ENCODE results near the gene LILRB5. TPM values are rescaled to one million over a fixed set of nuclear protein-coding genes. Genes with fewer than 3 reads are reported as not detected.

LILRB5 gene
- total RNA-seq (2022), result not detected in 2 replicates
- not detected for Bru-seq, nascent RNA
- not detected for BruChase-seq, experiment 1, labeled RNA remaining after a 6-hour chase
- BruChase-seq, experiment 2, labeled RNA remaining after a 2-hour chase, result not detected
- long read RNA-seq, result 0 reads

DNA sequence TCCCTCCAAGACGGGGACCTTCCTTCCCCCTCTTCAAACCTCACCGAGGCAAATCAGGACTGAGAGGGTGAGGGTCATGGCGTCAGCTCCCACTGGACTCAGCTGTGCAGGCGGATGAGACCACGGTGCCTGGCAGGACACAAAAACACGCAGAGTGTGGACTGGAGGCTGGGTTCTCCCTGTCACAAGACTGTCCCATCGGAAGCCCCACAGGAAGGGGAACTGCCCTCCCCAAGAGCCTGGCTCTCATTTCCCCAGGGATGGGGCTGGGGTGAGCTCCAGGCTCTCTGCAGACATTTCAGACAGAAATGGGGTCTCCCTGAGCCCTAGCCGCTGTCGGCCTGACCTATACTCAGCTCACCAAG lies at the start of gene LILRB5:
LILRB5 (minus strand) TSS at position 158 of the 365 bp plus-strand sequence; CDS start at position 78, 80 bp downstream.
- intact Hi-C loops (cut with micrococcal nuclease; ENCODE audit: unreplicated experiment), result no loop called here
- Mint-ChIP-seq H3K27ac (ENCODE audit: unreplicated experiment) (no peak within 1 kb of the TSS), H3K4me3 (ENCODE audit: low read depth, unreplicated experiment) (no peak within 1 kb of the TSS), H3K9me3 (ENCODE audit: low read depth, unreplicated experiment) (no peaks in the 10 kb centered on the region), H3K4me1 (ENCODE audit: low read depth, unreplicated experiment) (no peaks in the 10 kb centered on the region), H3K27me3 (ENCODE audit: unreplicated experiment) (peaks cover 100% of the 10 kb centered on the region), H3K36me3 (ENCODE audit: insufficient read depth, unreplicated experiment) (no peaks in the 10 kb centered on the region)
- TF ChIP-seq, protein P1, sequence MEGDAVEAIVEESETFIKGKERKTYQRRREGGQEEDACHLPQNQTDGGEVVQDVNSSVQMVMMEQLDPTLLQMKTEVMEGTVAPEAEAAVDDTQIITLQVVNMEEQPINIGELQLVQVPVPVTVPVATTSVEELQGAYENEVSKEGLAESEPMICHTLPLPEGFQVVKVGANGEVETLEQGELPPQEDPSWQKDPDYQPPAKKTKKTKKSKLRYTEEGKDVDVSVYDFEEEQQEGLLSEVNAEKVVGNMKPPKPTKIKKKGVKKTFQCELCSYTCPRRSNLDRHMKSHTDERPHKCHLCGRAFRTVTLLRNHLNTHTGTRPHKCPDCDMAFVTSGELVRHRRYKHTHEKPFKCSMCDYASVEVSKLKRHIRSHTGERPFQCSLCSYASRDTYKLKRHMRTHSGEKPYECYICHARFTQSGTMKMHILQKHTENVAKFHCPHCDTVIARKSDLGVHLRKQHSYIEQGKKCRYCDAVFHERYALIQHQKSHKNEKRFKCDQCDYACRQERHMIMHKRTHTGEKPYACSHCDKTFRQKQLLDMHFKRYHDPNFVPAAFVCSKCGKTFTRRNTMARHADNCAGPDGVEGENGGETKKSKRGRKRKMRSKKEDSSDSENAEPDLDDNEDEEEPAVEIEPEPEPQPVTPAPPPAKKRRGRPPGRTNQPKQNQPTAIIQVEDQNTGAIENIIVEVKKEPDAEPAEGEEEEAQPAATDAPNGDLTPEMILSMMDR (IDR thresholded peaks at IDR 0.05; ENCODE audit: unreplicated experiment), result no peak
- no TSS peak for BruUV-seq (replicated peaks)
- CTCF ChIA-PET, result interaction anchor here (0.6 kb wide), 1 partner anchor 11 kb away, joined by 3 read pairs; no protein-coding TSS in a partner anchor
- DNase-seq, result no peak

DNA sequence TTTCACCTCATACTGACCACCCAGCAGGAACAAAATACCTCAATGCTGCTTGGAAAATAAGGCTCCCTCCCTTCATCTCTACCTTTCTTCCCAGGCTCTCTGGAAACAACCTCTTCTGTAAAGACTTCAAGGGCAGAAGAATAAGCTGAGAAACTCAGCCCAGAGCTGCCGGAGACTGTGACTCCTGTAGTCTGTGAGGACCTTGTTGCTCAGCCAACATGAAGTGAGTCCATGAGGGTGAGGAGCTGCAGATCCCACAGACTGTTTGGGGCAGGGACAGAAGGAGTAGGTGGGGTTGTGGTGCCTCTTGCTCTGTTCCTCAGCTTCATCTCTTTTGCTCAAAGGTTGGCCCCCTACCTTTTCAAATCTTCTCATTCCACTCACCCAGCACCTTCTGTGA lies 48.1 kb upstream of the LILRB5 start:
- TF ChIP-seq, protein P1 (IDR thresholded peaks at IDR 0.05; ENCODE audit: unreplicated experiment), result no peak
- H3K9me3 Mint-ChIP-seq (ENCODE audit: low read depth, unreplicated experiment), result peaks cover 5% of the 10 kb centered on the region
- H3K4me3 Mint-ChIP-seq (ENCODE audit: low read depth, unreplicated experiment), result no peak overlapping the region
- no peaks in the 10 kb centered on the region for H3K36me3 Mint-ChIP-seq (ENCODE audit: insufficient read depth, unreplicated experiment)
- peaks cover 82% of the 10 kb centered on the region for H3K27me3 Mint-ChIP-seq (ENCODE audit: unreplicated experiment)
- intact Hi-C loops (cut with micrococcal nuclease; ENCODE audit: unreplicated experiment), result no loop called here
- DNase-seq, result no peak
- no peak overlapping the region for H3K27ac Mint-ChIP-seq (ENCODE audit: unreplicated experiment)
- CTCF ChIA-PET, result interaction anchor here (0.6 kb wide), 1 partner anchor 701 kb away, joined by 4 read pairs; no protein-coding TSS in a partner anchor
- H3K4me1 Mint-ChIP-seq (ENCODE audit: low read depth, unreplicated experiment), result no peaks in the 10 kb centered on the region
- no TSS peak for BruUV-seq (replicated peaks)

DNA sequence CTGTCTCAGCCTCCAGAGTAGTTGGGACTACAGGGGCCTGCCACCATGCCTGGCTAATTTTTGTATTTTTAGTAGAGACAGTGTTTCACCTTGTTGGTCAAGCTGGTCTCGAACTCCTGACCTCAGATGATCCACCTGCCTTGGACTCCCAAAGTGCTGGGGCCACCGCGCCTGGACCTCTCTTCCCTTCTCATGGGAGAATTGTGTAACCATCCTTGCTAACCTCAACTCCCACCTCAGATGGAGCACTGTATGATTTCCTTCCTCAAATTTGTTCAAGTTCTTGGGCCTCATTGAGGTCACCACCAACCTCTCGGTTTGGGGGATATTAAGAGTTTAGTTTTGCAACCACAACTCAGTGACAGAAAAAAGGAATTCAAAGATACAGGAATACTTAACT lies 45.2 kb upstream of the LILRB5 start:
- H3K9me3 Mint-ChIP-seq (ENCODE audit: low read depth, unreplicated experiment), result peaks cover 5% of the 10 kb centered on the region
- no peak for DNase-seq
- no peaks in the 10 kb centered on the region for H3K4me1 Mint-ChIP-seq (ENCODE audit: low read depth, unreplicated experiment)
- TF ChIP-seq, protein P1 (IDR thresholded peaks at IDR 0.05; ENCODE audit: unreplicated experiment), result no peak
- CTCF ChIA-PET, result no interaction called here
- no TSS peak for BruUV-seq (replicated peaks)
- intact Hi-C loops (cut with micrococcal nuclease; ENCODE audit: unreplicated experiment), result no loop called here
- H3K4me3 Mint-ChIP-seq (ENCODE audit: low read depth, unreplicated experiment), result no peak overlapping the region
- no peak overlapping the region for H3K27ac Mint-ChIP-seq (ENCODE audit: unreplicated experiment)
- peaks cover 98% of the 10 kb centered on the region for H3K27me3 Mint-ChIP-seq (ENCODE audit: unreplicated experiment)
- H3K36me3 Mint-ChIP-seq (ENCODE audit: insufficient read depth, unreplicated experiment), result no peaks in the 10 kb centered on the region

DNA sequence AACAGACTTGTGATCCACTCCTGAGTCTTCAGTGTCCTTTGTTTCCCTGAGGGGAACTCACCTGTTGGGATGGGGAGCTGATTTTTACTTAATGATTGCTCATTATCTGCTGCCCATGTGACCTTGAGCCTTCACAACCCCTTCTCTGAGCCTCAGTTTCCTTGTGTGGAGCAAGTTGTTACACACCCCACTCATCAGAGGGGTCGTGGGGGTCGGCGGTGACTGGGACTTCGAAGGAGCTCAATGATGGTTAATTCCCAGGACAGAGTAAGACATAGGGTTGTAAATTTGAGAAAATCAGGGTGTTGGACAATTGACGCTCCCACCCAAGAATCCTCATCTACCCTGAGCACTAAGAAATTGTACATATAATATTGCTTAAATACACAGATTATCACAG lies 42.4 kb upstream of the LILRB5 start:
- no peaks in the 10 kb centered on the region for H3K36me3 Mint-ChIP-seq (ENCODE audit: insufficient read depth, unreplicated experiment)
- no peaks in the 10 kb centered on the region for H3K4me1 Mint-ChIP-seq (ENCODE audit: low read depth, unreplicated experiment)
- H3K27me3 Mint-ChIP-seq (ENCODE audit: unreplicated experiment), result peaks cover 94% of the 10 kb centered on the region
- intact Hi-C loops (cut with micrococcal nuclease; ENCODE audit: unreplicated experiment), result no loop called here
- no peak overlapping the region for H3K4me3 Mint-ChIP-seq (ENCODE audit: low read depth, unreplicated experiment)
- H3K27ac Mint-ChIP-seq (ENCODE audit: unreplicated experiment), result peak overlapping the region; percentile 38
- H3K9me3 Mint-ChIP-seq (ENCODE audit: low read depth, unreplicated experiment), result no peaks in the 10 kb centered on the region
- CTCF ChIA-PET, result interaction anchor here (0.5 kb wide), 1 partner anchor 101 kb away, joined by 5 read pairs; no protein-coding TSS in a partner anchor
- no peak for DNase-seq
- BruUV-seq (replicated peaks), result no TSS peak
- TF ChIP-seq, protein P1 (IDR thresholded peaks at IDR 0.05; ENCODE audit: unreplicated experiment), result no peak
